Stomach (tissue), 9 donors: Measurements from ENCODE around the gene ACTR5. TPM values are rescaled to one million over a fixed set of nuclear protein-coding genes. Genes with fewer than 3 reads are reported as not detected.

Experiments
- DNase-seq, 2 donors: peaks; one replicate each; pipeline versions ENCODE4 v3.0.0 to v3.0.0-alpha.2; 2013 to 2019
- H3K27ac ChIP-seq, 5 donors: fragments of 200-600 bp in 4 of 5; sonication (generic) in 4 of 5; one replicate each; pipeline ENCODE4 v1.5.1; 2013 to 2019; ENCODE audit warnings: mild to moderate bottlenecking in 1 of 5, moderate library complexity in 1 of 5
- H3K27me3 ChIP-seq, 3 donors: fragments of 200-600 bp; sonication (generic); one replicate each; pipeline ENCODE4 v1.5.1; 2017 to 2019; ENCODE audit warnings: mixed run types in 1 of 3
- H3K36me3 ChIP-seq, 4 donors: fragments of 200-600 bp; sonication (generic); 1 replicate in 3 of 4; 2 replicates in 1 of 4; pipeline ENCODE4 v1.5.1; 2016 to 2019
- H3K4me1 ChIP-seq, 4 donors: fragments of 200-600 bp; sonication (generic); one replicate each; pipeline ENCODE4 v1.5.1; 2016 to 2019
- H3K4me3 ChIP-seq, 4 donors: fragments of 200-600 bp; sonication (generic) in 3 of 4; one replicate each; pipeline ENCODE4 v1.5.1; 2016 to 2019; ENCODE audit warnings: mild to moderate bottlenecking in 1 of 4
- H3K9me3 ChIP-seq, 4 donors: fragments of 200-600 bp; sonication (generic); one replicate each; pipeline ENCODE4 v1.5.1; 2016 to 2019
- EP300 ChIP-seq: sonication (generic); formaldehyde crosslinking; IDR thresholded peaks from one replicate; pipeline ENCODE4 v1.6.1; 2017; ENCODE audit warnings: antibody characterized with exemption
- POLR2A ChIP-seq, 4 donors: fragments of 450-650 bp; IDR thresholded peaks; one replicate each; pipeline ENCODE4 v1.6.1; 2016; ENCODE audit warnings: antibody characterized with exemption in 4 of 4, control low read depth in 2 of 4, mild to moderate bottlenecking in 1 of 4, moderate library complexity in 1 of 4
- POLR2AphosphoS5 ChIP-seq, 3 donors: sonication (generic); formaldehyde crosslinking; IDR thresholded peaks; one replicate each; pipeline ENCODE4 v1.6.1; 2016; ENCODE audit warnings: antibody characterized with exemption in 3 of 3
- WGBS, 5 donors: extraction: QIAGEN DNeasy Blood & Tissue Kit in 3 of 5; methylation state at CpG; one replicate each; pipeline versions ENCODE4 v1.1.5 to v1.1.7; 2013 to 2018; 5-methylcytosine and 5-hydroxymethylcytosine counted together
- intact Hi-C: fragments of 100-400 bp; cut with DNase I; formaldehyde crosslinking; loops from one replicate; pipeline ENCODE4 v1.15.1; 2023; ENCODE audit warnings: low total_unique reads
- polyA plus RNA-seq, 3 donors: library from polyadenylated mRNA; stranded (reverse); fragments of 200-250 nt; gene quantifications; one replicate each; pipeline ENCODE4 v1.2.3, GENCODE V29; 2013
- small RNA-seq, 4 donors: library from RNA; depleted of rRNA; stranded (forward); fragments of <200 nt; gene quantifications; one replicate each; pipeline ENCODE3, GENCODE V24; 2016
- total RNA-seq, 5 donors: library from RNA; depleted of rRNA; stranded (reverse); fragments of >200 nt; gene quantifications; one replicate each; pipeline versions ENCODE4 v1.1.0 to v1.2.3, GENCODE V29; 2014 to 2016
- TF ChIP-seq, protein P1 (sequence below), 7 experiments: fragments of 450-650 bp in 4 of 7; fragments of 200-600 bp in 3 of 7; sonication (generic) in 3 of 7; IDR thresholded peaks; one replicate each; pipeline ENCODE4 v1.5.1; 2016 to 2019; ENCODE audit warnings: antibody characterized with exemption in 7 of 7, control low read depth in 2 of 7, mild to moderate bottlenecking in 1 of 7
- donor health status: healthy with polysubstance abuse.
- donor health status: Bipolar disorder and iron deficiency.
- donor health status: healthy.

The ACTR5 gene
- total and polyA plus RNA-seq, 8 donors, result 3.6 to 68.1 (median 6.5) TPM

- H3K4me1 ChIP-seq, result no peaks in the 10 kb centered on the region
- no peak overlapping the region for H3K4me3 ChIP-seq
- H3K27me3 ChIP-seq, result peaks cover 0 to 50% (median 0%) of the 10 kb centered on the region in 3 donors
- intact Hi-C loops, result no loop called here
- peaks cover 0 to 8% (median 7%) of the 10 kb centered on the region in 4 donors for H3K9me3 ChIP-seq
- no peak overlapping the region for H3K27ac ChIP-seq
- DNase-seq, result no peak
- 70 to 80% (median 78%) methylated on average over 9 of the region's 9 CpGs for WGBS, 5 donors
- TF ChIP-seq, protein P1, sequence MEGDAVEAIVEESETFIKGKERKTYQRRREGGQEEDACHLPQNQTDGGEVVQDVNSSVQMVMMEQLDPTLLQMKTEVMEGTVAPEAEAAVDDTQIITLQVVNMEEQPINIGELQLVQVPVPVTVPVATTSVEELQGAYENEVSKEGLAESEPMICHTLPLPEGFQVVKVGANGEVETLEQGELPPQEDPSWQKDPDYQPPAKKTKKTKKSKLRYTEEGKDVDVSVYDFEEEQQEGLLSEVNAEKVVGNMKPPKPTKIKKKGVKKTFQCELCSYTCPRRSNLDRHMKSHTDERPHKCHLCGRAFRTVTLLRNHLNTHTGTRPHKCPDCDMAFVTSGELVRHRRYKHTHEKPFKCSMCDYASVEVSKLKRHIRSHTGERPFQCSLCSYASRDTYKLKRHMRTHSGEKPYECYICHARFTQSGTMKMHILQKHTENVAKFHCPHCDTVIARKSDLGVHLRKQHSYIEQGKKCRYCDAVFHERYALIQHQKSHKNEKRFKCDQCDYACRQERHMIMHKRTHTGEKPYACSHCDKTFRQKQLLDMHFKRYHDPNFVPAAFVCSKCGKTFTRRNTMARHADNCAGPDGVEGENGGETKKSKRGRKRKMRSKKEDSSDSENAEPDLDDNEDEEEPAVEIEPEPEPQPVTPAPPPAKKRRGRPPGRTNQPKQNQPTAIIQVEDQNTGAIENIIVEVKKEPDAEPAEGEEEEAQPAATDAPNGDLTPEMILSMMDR (IDR thresholded peaks at IDR 0.05), result no peak
- no peak for TF ChIP-seq POLR2A (IDR thresholded peaks at IDR 0.05)
- no peak for TF ChIP-seq POLR2AphosphoS5 (IDR thresholded peaks at IDR 0.05)
- no peak for TF ChIP-seq EP300
- no peaks in the 10 kb centered on the region for H3K36me3 ChIP-seq
These were observed 70.1 kb downstream of the ACTR5 start for GRCh38 chr20:38818113-38819065.

Small RNA genes lying within 50 kb of the gene (small RNA-seq; reads per million reads assigned to genes)
- gene RF00017, result 0 reads per million in 4 donors

Other genes with a start within 250 kb of the ACTR5 start
- gene ADIG, start 167.3 kb upstream of the ACTR5 start, total RNA-seq, result not detected
- gene ADIG, start 167.3 kb upstream of the ACTR5 start, polyA plus RNA-seq, result not detected
- 1 to 10 TPM in 1 of 5 donors, under 1 TPM in 1, not detected in 3; 0.73 to 4.1 TPM for gene ARHGAP40, start 146.7 kb upstream of the ACTR5 start, total RNA-seq
- gene ARHGAP40, start 146.7 kb upstream of the ACTR5 start, polyA plus RNA-seq, result 10 to 100 TPM in 1 of 3 donors, 1 to 10 TPM in 1, under 1 TPM in 1; 0.31 to 15.7 (median 1.1) TPM
- not detected for gene SLC32A1, start 24.0 kb upstream of the ACTR5 start, total RNA-seq
- gene SLC32A1, start 24.0 kb upstream of the ACTR5 start, polyA plus RNA-seq, result not detected
- 10 to 100 TPM in 3 of 5 donors, 1 to 10 TPM in 2; 5.2 to 18.7 (median 11.0) TPM for gene PPP1R16B, start 57.2 kb downstream of the ACTR5 start, total RNA-seq
- gene PPP1R16B, start 57.2 kb downstream of the ACTR5 start, polyA plus RNA-seq, result 1 to 10 TPM; 1.2 to 1.5 (median 1.5) TPM
- 100 to 1,000 TPM in 2 of 5 donors, 10 to 100 TPM in 2, 1 to 10 TPM in 1; 2.0 to 289 (median 36.4) TPM for gene FAM83D, start 178.0 kb downstream of the ACTR5 start, total RNA-seq
- 10 to 100 TPM in 1 of 3 donors, 1 to 10 TPM in 2; 2.3 to 22.9 (median 3.1) TPM for gene FAM83D, start 178.0 kb downstream of the ACTR5 start, polyA plus RNA-seq
- gene DHX35, start 213.9 kb downstream of the ACTR5 start, total RNA-seq, result 10 to 100 TPM in 4 of 5 donors, 1 to 10 TPM in 1; 5.8 to 33.8 (median 19.1) TPM
- 1 to 10 TPM; 4.7 to 6.5 (median 6.0) TPM for gene DHX35, start 213.9 kb downstream of the ACTR5 start, polyA plus RNA-seq